IMR-90 (cell line): Measurements from ENCODE around the gene ABCA5.

Experiments used
- BHLHE40 ChIP-seq: fragments of 150-350 bp; IDR thresholded peaks from 2 replicates; pipeline ENCODE4 v1.6.1; 2016; ENCODE audit warnings: mild to moderate bottlenecking, low read depth, low read length
- CHD1 ChIP-seq: IDR thresholded peaks from 2 replicates; pipeline ENCODE4 v1.6.1; 2012; ENCODE audit warnings: low read depth, low read length, improper control_type of control experiment
- FOS ChIP-seq: fragments of 150-350 bp; IDR thresholded peaks from 2 replicates; pipeline ENCODE4 v1.6.1; 2016; ENCODE audit warnings: low read depth, low read length
- MAFK ChIP-seq: IDR thresholded peaks from 2 replicates; pipeline ENCODE4 v1.6.1; 2012; ENCODE audit warnings: low read depth, low read length, improper control_type of control experiment
- MAZ ChIP-seq: IDR thresholded peaks from 2 replicates; pipeline ENCODE4 v1.6.1; 2012; ENCODE audit warnings: low read depth, mild to moderate bottlenecking, low read length, improper control_type of control experiment, moderate library complexity, borderline replicate concordance
- POLR2A ChIP-seq: IDR thresholded peaks from 2 replicates; pipeline ENCODE4 v1.6.1; 2012; ENCODE audit warnings: mild to moderate bottlenecking, low read depth, low read length
- RAD21 ChIP-seq: IDR thresholded peaks from 2 replicates; pipeline ENCODE4 v1.6.1; 2012; ENCODE audit warnings: low read length, improper control_type of control experiment
- RCOR1 ChIP-seq: IDR thresholded peaks from 2 replicates; pipeline ENCODE4 v1.6.1; 2012; ENCODE audit warnings: mild to moderate bottlenecking, low read length, improper control_type of control experiment; ENCODE audit not compliant: insufficient replicate concordance
- RFX5 ChIP-seq: IDR thresholded peaks from 2 replicates; pipeline ENCODE4 v1.8.0; 2012; ENCODE audit warnings: low read depth, mild to moderate bottlenecking, low read length, moderate library complexity
- SMC3 ChIP-seq: fragments of 150-350 bp; IDR thresholded peaks from 2 replicates; pipeline ENCODE4 v1.6.1; 2016; ENCODE audit warnings: low read depth, mild to moderate bottlenecking, antibody characterized with exemption, low read length, moderate library complexity
- TF ChIP-seq, protein P1 (sequence below): conservative IDR thresholded peaks from 2 replicates; pipeline ENCODE4 v1.5.1; 2012; ENCODE audit warnings: mild to moderate bottlenecking, low read depth, low read length, improper control_type of control experiment

DNA sequence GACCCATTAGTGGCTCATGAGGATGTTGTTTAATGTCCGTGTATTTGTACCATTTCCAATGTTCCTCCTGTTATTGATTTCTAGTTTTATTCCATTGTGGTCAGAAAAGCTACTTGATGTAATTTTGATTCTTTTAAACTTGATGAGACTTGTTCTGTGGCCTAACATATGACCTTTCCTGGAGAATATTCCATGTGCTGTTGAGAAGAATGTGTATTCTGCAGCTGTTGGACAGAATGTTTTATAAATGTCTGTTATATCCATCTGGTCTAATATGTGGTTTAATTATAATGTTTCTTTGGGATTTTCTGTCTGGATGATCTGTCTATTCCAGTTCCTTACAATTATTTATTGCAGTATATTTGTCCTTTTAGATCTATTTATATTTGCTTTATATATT lies 95.4 kb downstream of the ABCA5 start:
- TF ChIP-seq, protein P1, sequence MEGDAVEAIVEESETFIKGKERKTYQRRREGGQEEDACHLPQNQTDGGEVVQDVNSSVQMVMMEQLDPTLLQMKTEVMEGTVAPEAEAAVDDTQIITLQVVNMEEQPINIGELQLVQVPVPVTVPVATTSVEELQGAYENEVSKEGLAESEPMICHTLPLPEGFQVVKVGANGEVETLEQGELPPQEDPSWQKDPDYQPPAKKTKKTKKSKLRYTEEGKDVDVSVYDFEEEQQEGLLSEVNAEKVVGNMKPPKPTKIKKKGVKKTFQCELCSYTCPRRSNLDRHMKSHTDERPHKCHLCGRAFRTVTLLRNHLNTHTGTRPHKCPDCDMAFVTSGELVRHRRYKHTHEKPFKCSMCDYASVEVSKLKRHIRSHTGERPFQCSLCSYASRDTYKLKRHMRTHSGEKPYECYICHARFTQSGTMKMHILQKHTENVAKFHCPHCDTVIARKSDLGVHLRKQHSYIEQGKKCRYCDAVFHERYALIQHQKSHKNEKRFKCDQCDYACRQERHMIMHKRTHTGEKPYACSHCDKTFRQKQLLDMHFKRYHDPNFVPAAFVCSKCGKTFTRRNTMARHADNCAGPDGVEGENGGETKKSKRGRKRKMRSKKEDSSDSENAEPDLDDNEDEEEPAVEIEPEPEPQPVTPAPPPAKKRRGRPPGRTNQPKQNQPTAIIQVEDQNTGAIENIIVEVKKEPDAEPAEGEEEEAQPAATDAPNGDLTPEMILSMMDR: no peak
- TF ChIP-seq POLR2A: no peak
- no peak for TF ChIP-seq SMC3
- no peak for TF ChIP-seq RFX5
- TF ChIP-seq RAD21: no peak
- no peak for TF ChIP-seq MAFK
- TF ChIP-seq FOS: no peak
- TF ChIP-seq MAZ: no peak
- no peak for TF ChIP-seq BHLHE40
- no peak for TF ChIP-seq CHD1
- no peak for TF ChIP-seq RCOR1
